GM06990 (cell line): ENCODE results near the gene KLF5.

Experiments
- DNase-seq: peaks from one replicate; pipeline ENCODE4 v3.0.0-alpha.2; 2011; ENCODE audit not compliant: insufficient read length; ENCODE audit errors: extremely low read depth
- H3K27me3 ChIP-seq: replicated peaks from 2 replicates; pipeline ENCODE4 v1.6.0; 2011; ENCODE audit warnings: low read length; ENCODE audit not compliant: control insufficient read depth, insufficient read depth
- H3K36me3 ChIP-seq: 2 replicates; pipeline ENCODE4 v1.5.1; 2011; ENCODE audit warnings: low read length; ENCODE audit not compliant: control insufficient read depth, insufficient read depth
- H3K4me3 ChIP-seq: replicated peaks from 2 replicates; pipeline ENCODE4 v1.5.1; 2011; ENCODE audit warnings: low read depth, mild to moderate bottlenecking, control low read depth, low read length
- CTCF ChIP-seq: IDR thresholded peaks from 2 replicates; pipeline ENCODE4 v1.5.1; 2011; ENCODE audit warnings: low read length, control low read depth, mild to moderate bottlenecking, inconsistent platforms; ENCODE audit not compliant: insufficient read depth, poor library complexity, severe bottlenecking

Gene KLF5

DNA sequence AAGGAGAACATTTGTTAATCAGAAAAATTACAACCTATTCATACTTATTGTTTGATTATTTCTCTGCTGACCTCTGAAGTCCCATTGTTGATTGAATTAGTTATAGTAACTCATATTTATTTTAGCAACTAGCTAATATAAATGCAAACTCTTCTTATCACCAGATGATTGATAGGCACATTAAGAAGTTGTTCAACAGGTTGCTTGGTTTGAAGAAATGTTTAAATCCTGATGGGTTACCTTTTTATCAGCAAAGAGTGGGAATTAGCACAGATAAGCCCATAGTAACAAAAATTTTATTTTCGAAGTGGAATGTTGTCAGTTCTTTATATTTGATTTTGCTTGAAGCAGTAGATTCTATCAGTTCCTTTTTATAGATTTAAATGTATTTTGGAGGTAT is 44.4 kb downstream of the KLF5 start:
- no peak for TF ChIP-seq CTCF

DNA sequence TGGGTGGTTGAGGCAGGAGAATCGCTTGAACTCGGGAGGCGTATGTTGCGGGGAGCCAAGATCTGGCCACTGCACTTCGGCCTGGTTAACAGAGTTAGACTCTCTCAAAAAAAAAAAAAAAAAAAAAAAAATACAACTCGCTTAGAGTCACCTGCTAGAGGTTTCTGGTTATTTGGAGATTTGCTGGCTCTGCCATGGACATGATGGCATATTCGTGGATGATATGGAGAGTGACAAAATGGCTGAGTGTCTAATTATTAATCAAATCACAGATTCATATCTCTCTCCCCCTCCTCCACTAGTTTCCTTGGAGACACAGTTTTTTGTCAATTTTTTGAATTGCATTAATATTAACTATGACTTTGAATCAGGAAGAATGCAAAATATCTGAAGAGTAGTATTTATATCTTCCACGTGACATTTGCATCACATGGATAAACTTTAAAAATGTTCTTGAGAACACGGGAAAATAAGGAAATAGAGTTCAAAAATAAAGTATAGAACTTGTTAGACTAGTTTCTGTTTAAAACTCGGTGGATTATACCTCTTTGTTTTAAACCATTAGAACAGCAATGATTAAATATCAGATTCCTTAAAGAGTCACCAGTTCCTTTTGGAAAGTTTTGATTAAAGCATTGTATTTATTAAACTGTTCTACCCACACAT is 47.8 kb downstream of the KLF5 start:
- H3K4me3 ChIP-seq: no peak overlapping the region
- no peaks in the 10 kb centered on the region; the same call in 1 of the 2 replicates for H3K27me3 ChIP-seq
- no peaks in the 10 kb centered on the region for H3K36me3 ChIP-seq
- TF ChIP-seq CTCF: no peak
- no peak for DNase-seq

More for the DNA sequence above, 44.4 kb downstream of the KLF5 start:
- Histone ChIP-seq H3K4me3 (no peak overlapping the region), H3K36me3 (no peaks in the 10 kb centered on the region), H3K27me3 (no peaks in the 10 kb centered on the region)
- no peak for DNase-seq

GRCh38 chr13:73107481-73107880 is 48.7 kb downstream of the KLF5 start:
- Histone ChIP-seq H3K27me3 (no peaks in the 10 kb centered on the region; the same call in 1 of the 2 replicates), H3K36me3 (no peaks in the 10 kb centered on the region), H3K4me3 (no peak overlapping the region)
- no peak for TF ChIP-seq CTCF
- DNase-seq: no peak

DNA sequence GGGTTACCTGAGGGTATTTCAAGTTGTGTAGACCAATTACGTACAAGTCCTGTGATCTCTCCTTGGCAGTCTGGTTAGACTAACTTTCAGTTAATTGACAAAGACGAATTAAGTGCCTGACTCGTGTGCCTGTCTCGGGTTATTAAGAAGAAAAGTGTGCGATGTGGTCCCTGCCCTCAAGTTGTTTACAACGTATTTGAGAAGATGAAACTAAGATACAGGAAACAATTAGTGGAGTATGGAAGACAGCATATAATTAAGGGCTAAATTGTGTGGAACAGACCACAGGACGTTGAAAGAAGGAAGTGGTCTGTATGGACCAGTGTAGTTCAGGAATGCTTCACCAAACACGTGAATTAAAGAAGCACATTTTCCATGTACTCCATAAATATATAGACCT is 49.2 kb downstream of the KLF5 start:
- DNase-seq: no peak

GRCh38 chr13:73109288-73109899 is 50.6 kb downstream of the KLF5 start:
- Histone ChIP-seq H3K36me3 (no peaks in the 10 kb centered on the region), H3K27me3 (no peaks in the 10 kb centered on the region; the same call in 1 of the 2 replicates), H3K4me3 (no peak overlapping the region)
- no peak for TF ChIP-seq CTCF
- DNase-seq: no peak

More for the DNA sequence above, 49.2 kb downstream of the KLF5 start:
- no peak for TF ChIP-seq CTCF
- H3K4me3 ChIP-seq: no peak overlapping the region
- H3K27me3 ChIP-seq: no peaks in the 10 kb centered on the region; the same call in 1 of the 2 replicates
- H3K36me3 ChIP-seq: no peaks in the 10 kb centered on the region
